ENCODE results near the gene GOLGA1. TPM values are rescaled to one million over a fixed set of nuclear protein-coding genes. Genes with fewer than 3 reads are reported as not detected.

GOLGA1 gene
- total and polyA plus RNA-seq, 2 of the 13 experiments (the other 11 are each of a cell fraction or from before 2014, with no cell fraction given) = 12.7 to 15.9 TPM

DNA sequence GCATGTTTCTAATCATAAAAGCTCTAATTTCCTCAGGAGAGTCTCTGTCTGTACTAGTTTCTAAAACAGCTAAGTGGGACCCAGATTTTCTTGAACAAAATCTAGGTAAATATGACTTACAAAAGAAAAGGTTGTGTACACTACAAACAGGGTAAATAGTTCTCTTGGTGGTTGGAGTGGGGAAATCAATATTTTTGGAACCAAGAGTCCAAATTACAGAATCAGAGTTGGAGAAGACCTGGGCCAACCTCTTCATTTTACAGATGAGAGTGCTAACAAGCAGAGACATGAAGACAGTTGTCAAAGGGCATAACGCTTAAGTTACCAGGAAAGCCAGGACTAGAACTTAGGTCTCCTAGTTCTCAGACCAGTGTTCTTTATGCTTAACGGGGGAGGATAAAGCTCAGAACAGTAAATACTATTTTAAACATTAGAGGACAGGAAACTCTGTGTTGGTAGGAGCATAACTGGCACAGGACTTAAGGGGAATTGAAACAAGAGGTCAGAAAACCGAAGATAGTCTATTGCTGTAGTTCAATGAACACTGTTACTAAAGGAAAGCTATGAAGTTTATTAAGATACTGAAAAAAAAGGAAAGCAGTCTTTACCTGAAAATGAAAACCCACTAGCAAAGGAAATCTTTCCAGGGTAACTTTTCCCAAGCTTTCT, 9.3 kb upstream of the GOLGA1 start (continued):
- TF ChIP-seq PRDM4 (CRISPR knock-in tag; IDR thresholded peaks at IDR 0.05; ENCODE audit: borderline replicate concordance) (no peak), HDAC6 (IDR thresholded peaks at IDR 0.05; ENCODE audit: low read depth, low read length) (no peak), ZNF331 (CRISPR knock-in tag; IDR thresholded peaks at IDR 0.05) (peak; percentile 41), ZNF652 (CRISPR knock-in tag; IDR thresholded peaks at IDR 0.05; ENCODE audit: borderline replicate concordance, low read depth) (no peak), KLF15 (CRISPR knock-in tag; IDR thresholded peaks at IDR 0.05; ENCODE audit: borderline replicate concordance) (no peak), HNF4G (IDR thresholded peaks at IDR 0.05; ENCODE audit: borderline replicate concordance, low read depth, low read length) (peak; percentile 87), HNF4G (CRISPR knock-in tag; IDR thresholded peaks at IDR 0.05; ENCODE audit: borderline replicate concordance, low read depth) (no peak), SIX1 (CRISPR knock-in tag; IDR thresholded peaks at IDR 0.05; ENCODE audit: borderline replicate concordance) (0 out of 2 replicates have a peak, but pooled peaks have one; percentile 48), NFIC (IDR thresholded peaks at IDR 0.05; ENCODE audit: low read length) (peak; percentile 83), NAIF1 (CRISPR knock-in tag; IDR thresholded peaks at IDR 0.05; ENCODE audit: borderline replicate concordance) (no peak), DMTF1 (CRISPR knock-in tag; IDR thresholded peaks at IDR 0.05) (no peak), TCF12 (IDR thresholded peaks at IDR 0.05) (no peak), TCF12 (CRISPR knock-in tag; IDR thresholded peaks at IDR 0.05) (no peak), ZNF547 (CRISPR knock-in tag; IDR thresholded peaks at IDR 0.05) (no peak)
- TF ChIP-seq, protein P1, sequence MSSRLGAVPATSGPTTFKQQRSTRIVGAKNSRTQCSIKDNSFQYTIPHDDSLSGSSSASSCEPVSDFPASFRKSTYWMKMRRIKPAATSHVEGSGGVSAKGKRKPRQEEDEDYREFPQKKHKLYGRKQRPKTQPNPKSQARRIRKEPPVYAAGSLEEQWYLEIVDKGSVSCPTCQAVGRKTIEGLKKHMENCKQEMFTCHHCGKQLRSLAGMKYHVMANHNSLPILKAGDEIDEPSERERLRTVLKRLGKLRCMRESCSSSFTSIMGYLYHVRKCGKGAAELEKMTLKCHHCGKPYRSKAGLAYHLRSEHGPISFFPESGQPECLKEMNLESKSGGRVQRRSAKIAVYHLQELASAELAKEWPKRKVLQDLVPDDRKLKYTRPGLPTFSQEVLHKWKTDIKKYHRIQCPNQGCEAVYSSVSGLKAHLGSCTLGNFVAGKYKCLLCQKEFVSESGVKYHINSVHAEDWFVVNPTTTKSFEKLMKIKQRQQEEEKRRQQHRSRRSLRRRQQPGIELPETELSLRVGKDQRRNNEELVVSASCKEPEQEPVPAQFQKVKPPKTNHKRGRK (CRISPR knock-in tag; IDR thresholded peaks at IDR 0.05) = no peak
- TF ChIP-seq, protein P2, sequence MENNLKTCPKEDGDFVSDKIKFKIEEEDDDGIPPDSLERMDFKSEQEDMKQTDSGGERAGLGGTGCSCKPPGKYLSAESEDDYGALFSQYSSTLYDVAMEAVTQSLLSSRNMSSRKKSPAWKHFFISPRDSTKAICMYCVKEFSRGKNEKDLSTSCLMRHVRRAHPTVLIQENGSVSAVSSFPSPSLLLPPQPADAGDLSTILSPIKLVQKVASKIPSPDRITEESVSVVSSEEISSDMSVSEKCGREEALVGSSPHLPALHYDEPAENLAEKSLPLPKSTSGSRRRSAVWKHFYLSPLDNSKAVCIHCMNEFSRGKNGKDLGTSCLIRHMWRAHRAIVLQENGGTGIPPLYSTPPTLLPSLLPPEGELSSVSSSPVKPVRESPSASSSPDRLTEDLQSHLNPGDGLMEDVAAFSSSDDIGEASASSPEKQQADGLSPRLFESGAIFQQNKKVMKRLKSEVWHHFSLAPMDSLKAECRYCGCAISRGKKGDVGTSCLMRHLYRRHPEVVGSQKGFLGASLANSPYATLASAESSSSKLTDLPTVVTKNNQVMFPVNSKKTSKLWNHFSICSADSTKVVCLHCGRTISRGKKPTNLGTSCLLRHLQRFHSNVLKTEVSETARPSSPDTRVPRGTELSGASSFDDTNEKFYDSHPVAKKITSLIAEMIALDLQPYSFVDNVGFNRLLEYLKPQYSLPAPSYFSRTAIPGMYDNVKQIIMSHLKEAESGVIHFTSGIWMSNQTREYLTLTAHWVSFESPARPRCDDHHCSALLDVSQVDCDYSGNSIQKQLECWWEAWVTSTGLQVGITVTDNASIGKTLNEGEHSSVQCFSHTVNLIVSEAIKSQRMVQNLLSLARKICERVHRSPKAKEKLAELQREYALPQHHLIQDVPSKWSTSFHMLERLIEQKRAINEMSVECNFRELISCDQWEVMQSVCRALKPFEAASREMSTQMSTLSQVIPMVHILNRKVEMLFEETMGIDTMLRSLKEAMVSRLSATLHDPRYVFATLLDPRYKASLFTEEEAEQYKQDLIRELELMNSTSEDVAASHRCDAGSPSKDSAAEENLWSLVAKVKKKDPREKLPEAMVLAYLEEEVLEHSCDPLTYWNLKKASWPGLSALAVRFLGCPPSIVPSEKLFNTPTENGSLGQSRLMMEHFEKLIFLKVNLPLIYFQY (CRISPR knock-in tag; IDR thresholded peaks at IDR 0.05; ENCODE audit: borderline replicate concordance) = 0 out of 2 replicates have a peak, but pooled peaks have one; percentile 68
- TF ChIP-seq, protein P3, sequence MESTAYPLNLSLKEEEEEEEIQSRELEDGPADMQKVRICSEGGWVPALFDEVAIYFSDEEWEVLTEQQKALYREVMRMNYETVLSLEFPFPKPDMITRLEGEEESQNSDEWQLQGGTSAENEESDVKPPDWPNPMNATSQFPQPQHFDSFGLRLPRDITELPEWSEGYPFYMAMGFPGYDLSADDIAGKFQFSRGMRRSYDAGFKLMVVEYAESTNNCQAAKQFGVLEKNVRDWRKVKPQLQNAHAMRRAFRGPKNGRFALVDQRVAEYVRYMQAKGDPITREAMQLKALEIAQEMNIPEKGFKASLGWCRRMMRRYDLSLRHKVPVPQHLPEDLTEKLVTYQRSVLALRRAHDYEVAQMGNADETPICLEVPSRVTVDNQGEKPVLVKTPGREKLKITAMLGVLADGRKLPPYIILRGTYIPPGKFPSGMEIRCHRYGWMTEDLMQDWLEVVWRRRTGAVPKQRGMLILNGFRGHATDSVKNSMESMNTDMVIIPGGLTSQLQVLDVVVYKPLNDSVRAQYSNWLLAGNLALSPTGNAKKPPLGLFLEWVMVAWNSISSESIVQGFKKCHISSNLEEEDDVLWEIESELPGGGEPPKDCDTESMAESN (CRISPR knock-in tag; conservative IDR thresholded peaks at IDR 0.05) = no peak

Measured in HepG2 (cell line).